ENCODE results near the gene KIR3DL3.

DNA sequence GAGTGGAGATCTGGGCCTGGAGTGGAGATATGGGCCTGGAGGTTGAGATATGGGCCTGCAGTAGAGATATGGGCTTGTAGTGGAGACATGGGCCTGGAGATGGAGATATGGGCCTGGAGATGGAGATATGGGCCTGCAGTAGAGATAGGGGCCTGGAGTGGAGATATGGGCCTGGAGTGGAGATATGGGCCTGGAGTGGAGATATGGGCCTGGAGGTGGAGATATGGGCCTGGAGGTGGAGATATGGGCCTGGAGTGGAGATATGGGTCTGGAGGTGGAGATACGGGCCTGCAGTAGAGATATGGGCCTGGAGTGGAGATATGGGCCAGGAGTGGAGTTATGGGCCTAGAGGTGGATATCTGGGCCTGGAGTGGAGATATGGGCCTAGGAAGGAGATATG, 14.5 kb downstream of the KIR3DL3 start:
- TF ChIP-seq, protein P1, sequence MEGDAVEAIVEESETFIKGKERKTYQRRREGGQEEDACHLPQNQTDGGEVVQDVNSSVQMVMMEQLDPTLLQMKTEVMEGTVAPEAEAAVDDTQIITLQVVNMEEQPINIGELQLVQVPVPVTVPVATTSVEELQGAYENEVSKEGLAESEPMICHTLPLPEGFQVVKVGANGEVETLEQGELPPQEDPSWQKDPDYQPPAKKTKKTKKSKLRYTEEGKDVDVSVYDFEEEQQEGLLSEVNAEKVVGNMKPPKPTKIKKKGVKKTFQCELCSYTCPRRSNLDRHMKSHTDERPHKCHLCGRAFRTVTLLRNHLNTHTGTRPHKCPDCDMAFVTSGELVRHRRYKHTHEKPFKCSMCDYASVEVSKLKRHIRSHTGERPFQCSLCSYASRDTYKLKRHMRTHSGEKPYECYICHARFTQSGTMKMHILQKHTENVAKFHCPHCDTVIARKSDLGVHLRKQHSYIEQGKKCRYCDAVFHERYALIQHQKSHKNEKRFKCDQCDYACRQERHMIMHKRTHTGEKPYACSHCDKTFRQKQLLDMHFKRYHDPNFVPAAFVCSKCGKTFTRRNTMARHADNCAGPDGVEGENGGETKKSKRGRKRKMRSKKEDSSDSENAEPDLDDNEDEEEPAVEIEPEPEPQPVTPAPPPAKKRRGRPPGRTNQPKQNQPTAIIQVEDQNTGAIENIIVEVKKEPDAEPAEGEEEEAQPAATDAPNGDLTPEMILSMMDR (optimal IDR thresholded peaks at IDR 0.05 in 1 of 3, IDR thresholded peaks at IDR 0.05 in 1 of 3, conservative IDR thresholded peaks at IDR 0.05 in 1 of 3; ENCODE audit: extremely low read depth in 1 of 3, insufficient read depth in 2 of 3, low read length in 3 of 3) = no peak
- TF ChIP-seq EZH2 (IDR thresholded peaks at IDR 0.05; ENCODE audit: low read length) = no peak
